ENCODE data around the gene NCKAP5L.

- TF ChIP-seq CTCF (IDR thresholded peaks at IDR 0.05; ENCODE audit: insufficient read depth, low read length, poor library complexity, severe bottlenecking) (no peak), EZH2phosphoT487 (conservative IDR thresholded peaks at IDR 0.05; ENCODE audit: low read length) (no peak)
Observed at GRCh38 chr12:49832836-49833421, 4.7 kb upstream of the NCKAP5L start.

All from SU-DHL-6 (cell line).